ENCODE results near the gene DYNLL1. TPM values are rescaled to one million over a fixed set of nuclear protein-coding genes. Genes with fewer than 3 reads are reported as not detected.
A peak's percentile ranks its signal among the peaks of the same experiment; 100 is the strongest.
"Not testable (repeated sequence)": the region's sequence is repeated elsewhere in the genome, so short reads cannot be mapped to it uniquely, and the experiment has no call there.

The DYNLL1 gene
- total RNA-seq, 1 donor from 2014 or later, result 386 TPM

GRCh38 chr12:120485961-120486881 is 9.7 kb upstream of the DYNLL1 start:
- peaks cover 13% of the 10 kb centered on the region for H3K36me3 Mint-ChIP-seq (ENCODE audit: insufficient read depth)
- no peak overlapping the region for H3K27ac Mint-ChIP-seq
- no peak overlapping the region for H3K4me3 Mint-ChIP-seq (ENCODE audit: low read depth)
- no peaks in the 10 kb centered on the region for H3K27me3 Mint-ChIP-seq
- H3K4me1 Mint-ChIP-seq (ENCODE audit: low read depth), result peaks cover 9% of the 10 kb centered on the region
- H3K9me3 Mint-ChIP-seq (ENCODE audit: low read depth), result no peaks in the 10 kb centered on the region
- DNase-seq (ENCODE audit: low spot score, unreplicated experiment), result no peak
- TF ChIP-seq CTCF (IDR thresholded peaks at IDR 0.05; ENCODE audit: unreplicated experiment), result no peak

- not testable (repeated sequence) for H3K27me3 Mint-ChIP-seq; DNase-seq (ENCODE audit: low spot score, unreplicated experiment); H3K4me3 Mint-ChIP-seq (ENCODE audit: low read depth); H3K4me1 Mint-ChIP-seq (ENCODE audit: low read depth); H3K9me3 Mint-ChIP-seq (ENCODE audit: low read depth)
- H3K36me3 Mint-ChIP-seq (ENCODE audit: insufficient read depth), result peaks cover 14% of the 10 kb centered on the region
- peak overlapping the region; percentile 67 for H3K27ac Mint-ChIP-seq
Observed at GRCh38 chr12:120487552-120487951, 8.4 kb upstream of the DYNLL1 start.

- no peaks in the 10 kb centered on the region for H3K27me3 Mint-ChIP-seq
- no peaks in the 10 kb centered on the region for H3K9me3 Mint-ChIP-seq (ENCODE audit: low read depth)
- H3K4me1 Mint-ChIP-seq (ENCODE audit: low read depth), result peaks cover 9% of the 10 kb centered on the region
- no peak overlapping the region for H3K4me3 Mint-ChIP-seq (ENCODE audit: low read depth)
- no peak for DNase-seq (ENCODE audit: low spot score, unreplicated experiment)
- peaks cover 14% of the 10 kb centered on the region for H3K36me3 Mint-ChIP-seq (ENCODE audit: insufficient read depth)
- no peak for TF ChIP-seq CTCF (IDR thresholded peaks at IDR 0.05; ENCODE audit: unreplicated experiment)
- peak overlapping the region; percentile 65 for H3K27ac Mint-ChIP-seq
Observed at GRCh38 chr12:120488057-120488640, 7.8 kb upstream of the DYNLL1 start.

- H3K36me3 Mint-ChIP-seq (ENCODE audit: insufficient read depth), result peaks cover 14% of the 10 kb centered on the region
- H3K27ac Mint-ChIP-seq, result no peak overlapping the region
Observed at GRCh38 chr12:120489018-120489417, 6.9 kb upstream of the DYNLL1 start.

GRCh38 chr12:120490325-120490724 is 5.6 kb upstream of the DYNLL1 start:
- Mint-ChIP-seq H3K36me3 (ENCODE audit: insufficient read depth) (peaks cover 14% of the 10 kb centered on the region), H3K4me1 (ENCODE audit: low read depth) (peaks cover 14% of the 10 kb centered on the region), H3K4me3 (ENCODE audit: low read depth) (no peak overlapping the region), H3K27ac (no peak overlapping the region), H3K9me3 (ENCODE audit: low read depth) (no peaks in the 10 kb centered on the region), H3K27me3 (no peaks in the 10 kb centered on the region)
- no peak for TF ChIP-seq CTCF (IDR thresholded peaks at IDR 0.05; ENCODE audit: unreplicated experiment)
- DNase-seq (ENCODE audit: low spot score, unreplicated experiment), result no peak

More at GRCh38 chr12:120489018-120489417, 6.9 kb upstream of the DYNLL1 start:
- DNase-seq (ENCODE audit: low spot score, unreplicated experiment), result no peak
- no peak for TF ChIP-seq CTCF (IDR thresholded peaks at IDR 0.05; ENCODE audit: unreplicated experiment)
- Mint-ChIP-seq H3K4me1 (ENCODE audit: low read depth) (peaks cover 9% of the 10 kb centered on the region), H3K4me3 (ENCODE audit: low read depth) (no peak overlapping the region), H3K27me3 (no peaks in the 10 kb centered on the region), H3K9me3 (ENCODE audit: low read depth) (no peaks in the 10 kb centered on the region)

Measured in progenitor cell of endocrine pancreas (in vitro differentiated cells).